Measurements from ENCODE around the gene PRKCZ. TPM values are rescaled to one million over a fixed set of nuclear protein-coding genes. Genes with fewer than 3 reads are reported as not detected.

Gene PRKCZ
- total RNA-seq, 3 donors from 2014 or later = 0.64 to 17.9 (median 12.5) TPM

DNA sequence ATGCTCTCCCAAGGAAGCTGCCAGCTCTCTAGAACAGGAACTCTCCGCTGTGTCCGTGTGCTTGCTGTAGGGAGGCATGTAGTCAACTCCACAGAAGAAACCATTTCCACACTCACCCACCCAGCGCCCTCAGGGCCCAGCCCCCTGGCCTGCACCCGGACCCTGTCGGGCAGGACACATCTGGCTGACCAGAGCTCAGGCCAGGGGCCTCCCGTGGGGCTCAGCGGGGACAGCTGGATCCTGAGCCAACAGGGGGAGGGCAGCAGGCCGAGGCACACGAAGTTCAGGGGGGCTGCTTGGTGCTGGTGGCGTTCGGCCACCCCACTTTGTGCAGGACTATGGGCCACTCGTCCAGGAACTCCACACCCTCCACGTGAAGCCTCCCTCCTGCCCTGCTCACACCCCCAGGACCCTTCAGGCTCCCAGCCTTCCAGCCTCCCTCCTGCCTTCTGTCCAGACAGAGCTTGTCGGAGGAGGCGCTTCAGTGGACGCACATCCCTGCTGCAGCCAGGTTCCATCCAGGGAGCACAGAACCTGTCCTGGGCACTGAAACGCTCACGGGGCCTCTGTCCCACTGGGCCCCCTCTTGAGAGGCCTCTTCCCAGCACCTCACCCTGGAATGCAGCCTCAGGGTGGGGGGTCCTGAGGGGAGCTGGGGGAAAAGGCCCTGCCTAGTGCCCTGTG is 159.3 kb downstream of the PRKCZ start:
- no peak for DNase-seq (ENCODE audit: low spot score in 2 of 2)
- intact Hi-C loops (cut with DNase I; ENCODE audit: low total_unique reads) = loop anchor here (5.0 kb wide), 1 partner anchor 183 kb away; the partner anchor contains the start of genes MORN1 and RER1

GRCh38 chr1:2210084-2210653 is 160.0 kb downstream of the PRKCZ start:
- peaks cover 33 to 36% of the 10 kb centered on the region in 2 donors for H3K4me1 ChIP-seq

More for the DNA sequence above, 159.3 kb downstream of the PRKCZ start:
- TF ChIP-seq POLR2A (IDR thresholded peaks at IDR 0.05) (no peak), CTCF (IDR thresholded peaks at IDR 0.05) (no peak), POLR2AphosphoS5 (IDR thresholded peaks at IDR 0.05) (no peak)
- Histone ChIP-seq H3K9me3 (no peaks in the 10 kb centered on the region), H3K36me3 (no peaks in the 10 kb centered on the region), H3K4me3 (no peak overlapping the region), H3K4me1 (peaks cover 33 to 35% of the 10 kb centered on the region in 2 donors), H3K27me3 (no peaks in the 10 kb centered on the region), H3K27ac (peak overlapping the region; percentile 78 to 94)

GRCh38 chr1:2210786-2211185 is 160.6 kb downstream of the PRKCZ start:
- H3K27ac ChIP-seq = peak overlapping the region in 1 of 2 donors; percentile 78
- H3K9me3 ChIP-seq = no peaks in the 10 kb centered on the region
- H3K4me3 ChIP-seq = no peak overlapping the region
- no peak for DNase-seq (ENCODE audit: low spot score in 2 of 2)
- TF ChIP-seq CTCF (IDR thresholded peaks at IDR 0.05) (no peak), POLR2AphosphoS5 (IDR thresholded peaks at IDR 0.05) (no peak), POLR2A (IDR thresholded peaks at IDR 0.05) (no peak)
- peaks cover 29 to 32% of the 10 kb centered on the region in 2 donors for H3K4me1 ChIP-seq
- intact Hi-C loops (cut with DNase I; ENCODE audit: low total_unique reads) = no loop called here
- H3K36me3 ChIP-seq = no peaks in the 10 kb centered on the region
- H3K27me3 ChIP-seq = no peaks in the 10 kb centered on the region

More at GRCh38 chr1:2210084-2210653, 160.0 kb downstream of the PRKCZ start:
- no peak for DNase-seq (ENCODE audit: low spot score in 2 of 2)
- H3K36me3 ChIP-seq = no peaks in the 10 kb centered on the region
- H3K9me3 ChIP-seq = no peaks in the 10 kb centered on the region
- H3K27me3 ChIP-seq = no peaks in the 10 kb centered on the region
- no peak overlapping the region for H3K4me3 ChIP-seq
- intact Hi-C loops (cut with DNase I; ENCODE audit: low total_unique reads) = no loop called here
- no peak for TF ChIP-seq POLR2A (IDR thresholded peaks at IDR 0.05)
- TF ChIP-seq CTCF (IDR thresholded peaks at IDR 0.05) = no peak
- no peak for TF ChIP-seq POLR2AphosphoS5 (IDR thresholded peaks at IDR 0.05)
- H3K27ac ChIP-seq = peak overlapping the region; percentile 78 to 94

DNA sequence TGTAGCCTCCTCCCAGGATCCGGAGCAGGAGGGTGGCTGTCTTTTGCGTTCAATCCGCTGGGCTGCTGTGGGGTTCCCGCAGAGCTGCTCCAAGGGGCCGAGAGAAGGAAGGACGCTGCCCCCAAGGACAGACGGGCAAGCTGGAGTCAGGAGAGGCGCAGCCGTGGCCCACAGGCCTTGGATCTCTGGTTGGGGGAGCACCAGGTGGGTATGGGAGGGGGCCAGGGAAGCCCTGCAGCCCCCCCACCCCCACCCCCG is 162.0 kb downstream of the PRKCZ start:
- H3K4me1 ChIP-seq = peaks cover 28 to 31% of the 10 kb centered on the region in 2 donors
- intact Hi-C loops (cut with DNase I; ENCODE audit: low total_unique reads) = no loop called here
- H3K4me3 ChIP-seq = peak overlapping the region; percentile 28 to 60 (median 41)
- H3K36me3 ChIP-seq = no peaks in the 10 kb centered on the region
- no peaks in the 10 kb centered on the region for H3K9me3 ChIP-seq
- H3K27me3 ChIP-seq = no peaks in the 10 kb centered on the region
- H3K27ac ChIP-seq = peak overlapping the region; percentile 92 to 94
- TF ChIP-seq POLR2A (IDR thresholded peaks at IDR 0.05) (no peak), CTCF (IDR thresholded peaks at IDR 0.05) (no peak), POLR2AphosphoS5 (IDR thresholded peaks at IDR 0.05) (no peak)
- no peak for DNase-seq (ENCODE audit: low spot score in 2 of 2)
